GM20000 (cell line): ENCODE results near the gene SLC24A1.
A peak's percentile ranks its signal among the peaks of the same experiment; 100 is the strongest.

Experiments
- DNase-seq: peaks from one replicate; pipeline ENCODE4 v3.0.0; 2012; ENCODE audit warnings: low spot score
- CTCF ChIP-seq: IDR thresholded peaks from 2 replicates; pipeline ENCODE4 v1.5.1; 2012; ENCODE audit warnings: mild to moderate bottlenecking, control low read depth; ENCODE audit errors: extremely low read depth, missing control alignments

SLC24A1 gene

GRCh38 chr15:65583701-65584100, 38.0 kb upstream of the SLC24A1 start:
- peak; percentile 58 for DNase-seq

GRCh38 chr15:65584241-65584640, 37.5 kb upstream of the SLC24A1 start:
- TF ChIP-seq CTCF: no peak
- no peak for DNase-seq

More at GRCh38 chr15:65583701-65584100, 38.0 kb upstream of the SLC24A1 start:
- TF ChIP-seq CTCF: no peak

- no peak for TF ChIP-seq CTCF
Observed at GRCh38 chr15:65587094-65587493, 34.6 kb upstream of the SLC24A1 start.

GRCh38 chr15:65595960-65596359, 25.8 kb upstream of the SLC24A1 start:
- TF ChIP-seq CTCF: no peak
- no peak for DNase-seq

More at GRCh38 chr15:65587094-65587493, 34.6 kb upstream of the SLC24A1 start:
- no peak for DNase-seq

- no peak for DNase-seq
- TF ChIP-seq CTCF: no peak
Observed at GRCh38 chr15:65598468-65598867, 23.3 kb upstream of the SLC24A1 start.

GRCh38 chr15:65599677-65600076, 22.1 kb upstream of the SLC24A1 start:
- DNase-seq: no peak
- TF ChIP-seq CTCF: no peak

GRCh38 chr15:65603134-65603533, 18.6 kb upstream of the SLC24A1 start:
- DNase-seq: no peak
- no peak for TF ChIP-seq CTCF
